Measurements from ENCODE around the gene MFSD2A.
"Not testable (repeated sequence)": the region's sequence is repeated elsewhere in the genome, so short reads cannot be mapped to it uniquely, and the experiment has no call there.

Gene MFSD2A

GRCh38 chr1:39955547-39956539 lies 898 bp downstream of the MFSD2A start:
- 15 to 16% methylated on average over 28 to 30 of the region's 36 CpGs for WGBS, 2 experiments (ENCODE audit: insufficient coverage in 2 of 2)
- H3K36me3 ChIP-seq (ENCODE audit: control insufficient read depth, insufficient read depth, low read length) = no peaks in the 10 kb centered on the region
- H3K4me1 ChIP-seq (ENCODE audit: control insufficient read depth, insufficient read depth, low read length, poor library complexity, severe bottlenecking) = no peaks in the 10 kb centered on the region
- H3K4me3 ChIP-seq (ENCODE audit: extremely low read depth, insufficient read depth, low read length, poor library complexity, severe bottlenecking) = peak overlapping the region; percentile 57
- H3K27ac ChIP-seq (ENCODE audit: low read depth, low read length, severe bottlenecking) = no peak overlapping the region
- peaks cover under 1% of the 10 kb centered on the region for H3K9me3 ChIP-seq (ENCODE audit: control insufficient read depth, low read length)

GRCh38 chr1:39957299-39958015 lies 2.5 kb downstream of the MFSD2A start:
- Histone ChIP-seq H3K36me3 (ENCODE audit: control insufficient read depth, insufficient read depth, low read length) (no peaks in the 10 kb centered on the region), H3K4me3 (ENCODE audit: extremely low read depth, insufficient read depth, low read length, poor library complexity, severe bottlenecking) (no peak overlapping the region), H3K9me3 (ENCODE audit: control insufficient read depth, low read length) (no peaks in the 10 kb centered on the region), H3K4me1 (ENCODE audit: control insufficient read depth, insufficient read depth, low read length, poor library complexity, severe bottlenecking) (no peaks in the 10 kb centered on the region), H3K27ac (ENCODE audit: low read depth, low read length, severe bottlenecking) (no peak overlapping the region)
- WGBS, 2 experiments (ENCODE audit: insufficient coverage in 2 of 2) = 95 to 96% methylated on average over 3 of the region's 3 CpGs

- Histone ChIP-seq H3K4me1 (ENCODE audit: control insufficient read depth, insufficient read depth, low read length, poor library complexity, severe bottlenecking) (no peaks in the 10 kb centered on the region), H3K9me3 (ENCODE audit: control insufficient read depth, low read length) (no peaks in the 10 kb centered on the region), H3K27ac (ENCODE audit: low read depth, low read length, severe bottlenecking) (no peak overlapping the region), H3K4me3 (ENCODE audit: extremely low read depth, insufficient read depth, low read length, poor library complexity, severe bottlenecking) (no peak overlapping the region), H3K36me3 (ENCODE audit: control insufficient read depth, insufficient read depth, low read length) (no peaks in the 10 kb centered on the region)
- 84 to 89% methylated on average over 4 to 5 of the region's 7 CpGs for WGBS, 2 experiments (ENCODE audit: insufficient coverage in 2 of 2)
Measured at GRCh38 chr1:39958403-39959200, 3.7 kb downstream of the MFSD2A start.

GRCh38 chr1:39959651-39960333 lies 4.8 kb downstream of the MFSD2A start:
- no peaks in the 10 kb centered on the region for H3K9me3 ChIP-seq (ENCODE audit: control insufficient read depth, low read length)
- no peak overlapping the region for H3K4me3 ChIP-seq (ENCODE audit: extremely low read depth, insufficient read depth, low read length, poor library complexity, severe bottlenecking)
- H3K36me3 ChIP-seq (ENCODE audit: control insufficient read depth, insufficient read depth, low read length) = no peaks in the 10 kb centered on the region

GRCh38 chr1:39960431-39960958 lies 5.5 kb downstream of the MFSD2A start:
- Histone ChIP-seq H3K4me1 (ENCODE audit: control insufficient read depth, insufficient read depth, low read length, poor library complexity, severe bottlenecking) (no peaks in the 10 kb centered on the region), H3K36me3 (ENCODE audit: control insufficient read depth, insufficient read depth, low read length) (no peaks in the 10 kb centered on the region), H3K27ac (ENCODE audit: low read depth, low read length, severe bottlenecking) (no peak overlapping the region), H3K4me3 (ENCODE audit: extremely low read depth, insufficient read depth, low read length, poor library complexity, severe bottlenecking) (no peak overlapping the region), H3K9me3 (ENCODE audit: control insufficient read depth, low read length) (no peaks in the 10 kb centered on the region)
- 92 to 95% methylated on average over 10 to 12 of the region's 13 CpGs for WGBS, 2 experiments (ENCODE audit: insufficient coverage in 2 of 2)

More at GRCh38 chr1:39959651-39960333, 4.8 kb downstream of the MFSD2A start:
- WGBS, 2 experiments (ENCODE audit: insufficient coverage in 2 of 2) = 90 to 96% methylated on average over 10 of the region's 12 CpGs
- Histone ChIP-seq H3K4me1 (ENCODE audit: control insufficient read depth, insufficient read depth, low read length, poor library complexity, severe bottlenecking) (no peaks in the 10 kb centered on the region), H3K27ac (ENCODE audit: low read depth, low read length, severe bottlenecking) (no peak overlapping the region)

- Histone ChIP-seq H3K36me3 (ENCODE audit: control insufficient read depth, insufficient read depth, low read length) (peaks cover 5% of the 10 kb centered on the region), H3K9me3 (ENCODE audit: control insufficient read depth, low read length) (no peaks in the 10 kb centered on the region), H3K4me3 (ENCODE audit: extremely low read depth, insufficient read depth, low read length, poor library complexity, severe bottlenecking) (no peak overlapping the region), H3K27ac (ENCODE audit: low read depth, low read length, severe bottlenecking) (no peak overlapping the region), H3K4me1 (ENCODE audit: control insufficient read depth, insufficient read depth, low read length, poor library complexity, severe bottlenecking) (no peaks in the 10 kb centered on the region)
- WGBS, 2 experiments (ENCODE audit: insufficient coverage in 2 of 2) = 98% methylated on average over 15 of the region's 17 CpGs
Measured at GRCh38 chr1:39962450-39962825, 7.5 kb downstream of the MFSD2A start.

- not testable (repeated sequence) for H3K4me1 ChIP-seq (ENCODE audit: control insufficient read depth, insufficient read depth, low read length, poor library complexity, severe bottlenecking); H3K27ac ChIP-seq (ENCODE audit: low read depth, low read length, severe bottlenecking); H3K36me3 ChIP-seq (ENCODE audit: control insufficient read depth, insufficient read depth, low read length); H3K9me3 ChIP-seq (ENCODE audit: control insufficient read depth, low read length); H3K4me3 ChIP-seq (ENCODE audit: extremely low read depth, insufficient read depth, low read length, poor library complexity, severe bottlenecking)
- WGBS, 2 experiments (ENCODE audit: insufficient coverage in 2 of 2) = 96 to 100% methylated on average over 3 to 5 of the region's 13 CpGs
Measured at GRCh38 chr1:39962964-39963363, 8.0 kb downstream of the MFSD2A start.

GRCh38 chr1:39964552-39964951 lies 9.6 kb downstream of the MFSD2A start:
- H3K4me3 ChIP-seq (ENCODE audit: extremely low read depth, insufficient read depth, low read length, poor library complexity, severe bottlenecking) = no peak overlapping the region
- H3K36me3 ChIP-seq (ENCODE audit: control insufficient read depth, insufficient read depth, low read length) = peaks cover 5% of the 10 kb centered on the region
- 100% methylated on average over 3 of the region's 4 CpGs; no CpG with 5 or more reads in 1 of the 2 experiments for WGBS, 2 experiments (ENCODE audit: insufficient coverage in 2 of 2)
- H3K27ac ChIP-seq (ENCODE audit: low read depth, low read length, severe bottlenecking) = no peak overlapping the region
- H3K9me3 ChIP-seq (ENCODE audit: control insufficient read depth, low read length) = no peaks in the 10 kb centered on the region
- no peaks in the 10 kb centered on the region for H3K4me1 ChIP-seq (ENCODE audit: control insufficient read depth, insufficient read depth, low read length, poor library complexity, severe bottlenecking)

- H3K9me3 ChIP-seq (ENCODE audit: control insufficient read depth, low read length) = no peaks in the 10 kb centered on the region
- WGBS, 2 experiments (ENCODE audit: insufficient coverage in 2 of 2) = 91 to 92% methylated on average over 9 of the region's 9 CpGs
- H3K4me3 ChIP-seq (ENCODE audit: extremely low read depth, insufficient read depth, low read length, poor library complexity, severe bottlenecking) = no peak overlapping the region
- H3K27ac ChIP-seq (ENCODE audit: low read depth, low read length, severe bottlenecking) = no peak overlapping the region
- H3K4me1 ChIP-seq (ENCODE audit: control insufficient read depth, insufficient read depth, low read length, poor library complexity, severe bottlenecking) = no peaks in the 10 kb centered on the region
- peaks cover 5% of the 10 kb centered on the region for H3K36me3 ChIP-seq (ENCODE audit: control insufficient read depth, insufficient read depth, low read length)
Measured at GRCh38 chr1:39965044-39965443, 10.1 kb downstream of the MFSD2A start.

- H3K36me3 ChIP-seq (ENCODE audit: control insufficient read depth, insufficient read depth, low read length) = peaks cover 5% of the 10 kb centered on the region
- no peaks in the 10 kb centered on the region for H3K4me1 ChIP-seq (ENCODE audit: control insufficient read depth, insufficient read depth, low read length, poor library complexity, severe bottlenecking)
- H3K27ac ChIP-seq (ENCODE audit: low read depth, low read length, severe bottlenecking) = no peak overlapping the region
- no peaks in the 10 kb centered on the region for H3K9me3 ChIP-seq (ENCODE audit: control insufficient read depth, low read length)
- no peak overlapping the region for H3K4me3 ChIP-seq (ENCODE audit: extremely low read depth, insufficient read depth, low read length, poor library complexity, severe bottlenecking)
- 88 to 95% methylated on average over 5 to 8 of the region's 9 CpGs for WGBS, 2 experiments (ENCODE audit: insufficient coverage in 2 of 2)
Measured at GRCh38 chr1:39969048-39969447, 14.1 kb downstream of the MFSD2A start.

Data from mesodermal cell (in vitro differentiated cells).